H1 (cell line): ENCODE measurements around the gene BTG2. TPM values are rescaled to one million over a fixed set of nuclear protein-coding genes. Genes with fewer than 3 reads are reported as not detected.
A peak's percentile ranks its signal among the peaks of the same experiment; 100 is the strongest.

Experiments
- CTBP2 ChIP-seq: IDR thresholded peaks from 2 replicates; pipeline ENCODE4 v1.7.0; 2011; ENCODE audit warnings: borderline replicate concordance, mild to moderate bottlenecking, moderate library complexity, mixed read lengths, low read length; ENCODE audit not compliant: insufficient read depth, insufficient read length
- KDM5A ChIP-seq: fragments of 200-600 bp; IDR thresholded peaks from 2 replicates; pipeline ENCODE4 v1.7.1; 2012; ENCODE audit warnings: mild to moderate bottlenecking, low read length, inconsistent platforms, mixed read lengths
- POLR2A ChIP-seq, 2 experiments: IDR thresholded peaks; 1 replicate in 1 of 2; 2 replicates in 1 of 2; pipeline ENCODE4 v1.6.1; 2011; ENCODE audit warnings: low read depth in 2 of 2, low read length in 2 of 2, mild to moderate bottlenecking in 2 of 2; ENCODE audit errors: control extremely low read depth in 1 of 2
- POLR2AphosphoS5 ChIP-seq: IDR thresholded peaks from 2 replicates; pipeline ENCODE4 v1.6.1; 2011; ENCODE audit warnings: low read depth, low read length
- RAD21 ChIP-seq, 2 experiments: IDR thresholded peaks in 1 of 2; conservative IDR thresholded peaks in 1 of 2; 2 replicates each; pipeline ENCODE4 v1.6.1; 2011; ENCODE audit warnings: low read depth in 2 of 2, low read length in 2 of 2, improper control_type of control experiment in 1 of 2, inconsistent platforms in 1 of 2, mild to moderate bottlenecking in 1 of 2, moderate library complexity in 1 of 2
- RBBP5 ChIP-seq: IDR thresholded peaks from 2 replicates; pipeline ENCODE4 v1.7.1; 2012; ENCODE audit warnings: low read depth, mild to moderate bottlenecking, inconsistent platforms, low read length, moderate library complexity, borderline replicate concordance
- RNF2 ChIP-seq: fragments of 200-900, 300-1000 bp; sonication (generic); IDR thresholded peaks from 2 replicates; pipeline ENCODE4 v1.7.1; 2016; ENCODE audit warnings: borderline replicate concordance, low read depth, mild to moderate bottlenecking, antibody characterized with exemption, low read length; ENCODE audit not compliant: poor library complexity, severe bottlenecking; ENCODE audit errors: missing control alignments
- SIN3A ChIP-seq, 2 experiments: IDR thresholded peaks in 1 of 2; conservative IDR thresholded peaks in 1 of 2; 2 replicates each; pipeline ENCODE4 v1.6.1; 2011 to 2012; ENCODE audit warnings: low read length in 2 of 2, improper control_type of control experiment in 1 of 2, low read depth in 1 of 2, mild to moderate bottlenecking in 1 of 2
- polyA plus RNA-seq, 7 experiments: library from polyadenylated mRNA; depleted of rRNA in 3 of 7; stranded (reverse) in 5 of 7; unstranded in 2 of 7; fragments of >200 nt in 5 of 7; fragments of 200-250 nt in 2 of 7; gene quantifications; 1 replicate in 5 of 7; 2 replicates in 1 of 7; 4 replicates in 1 of 7; pipeline versions ENCODE4 v1.2.1 to v1.2.3, GENCODE V29; 2011 to 2013; ENCODE audit warnings: missing spikeins in 2 of 7, mixed read lengths in 2 of 7
- total RNA-seq: library from RNA; stranded (reverse); fragmentation: NEBNext Ultra II Directional; extraction: Animal tissue kit (Norgen Biotek cat#: 25700); gene quantifications from 2 replicates; pipeline ENCODE4 v1.2.1, GENCODE V29; 2021
- TF ChIP-seq, protein P1 (sequence below): fragments of 300-600 bp; sonication (generic); IDR thresholded peaks from 2 replicates; pipeline ENCODE4 v1.7.1; 2012; ENCODE audit warnings: low read length, moderate library complexity, mild to moderate bottlenecking, inconsistent platforms; ENCODE audit not compliant: insufficient replicate concordance

Gene BTG2
- total and polyA plus RNA-seq, 2 of the 8 experiments (the other 6 are each of a cell fraction or from before 2014, with no cell fraction given), result 4.8 to 11.0 TPM

- TF ChIP-seq RAD21 (IDR thresholded peaks at IDR 0.05 in 1 of 2, conservative IDR thresholded peaks at IDR 0.05 in 1 of 2; ENCODE audit: low read depth in 2 of 2, low read length in 2 of 2) (peak; percentile 87 to 88), RBBP5 (no peak), RNF2 (no peak), SIN3A (conservative IDR thresholded peaks at IDR 0.05 in 1 of 2, IDR thresholded peaks at IDR 0.05 in 1 of 2; ENCODE audit: low read depth in 1 of 2, low read length in 2 of 2) (no peak), CTBP2 (no peak), POLR2A (IDR thresholded peaks at IDR 0.05; ENCODE audit: control extremely low read depth in 1 of 2, low read depth in 2 of 2, low read length in 2 of 2) (no peak), KDM5A (no peak), POLR2AphosphoS5 (no peak)
- TF ChIP-seq, protein P1, sequence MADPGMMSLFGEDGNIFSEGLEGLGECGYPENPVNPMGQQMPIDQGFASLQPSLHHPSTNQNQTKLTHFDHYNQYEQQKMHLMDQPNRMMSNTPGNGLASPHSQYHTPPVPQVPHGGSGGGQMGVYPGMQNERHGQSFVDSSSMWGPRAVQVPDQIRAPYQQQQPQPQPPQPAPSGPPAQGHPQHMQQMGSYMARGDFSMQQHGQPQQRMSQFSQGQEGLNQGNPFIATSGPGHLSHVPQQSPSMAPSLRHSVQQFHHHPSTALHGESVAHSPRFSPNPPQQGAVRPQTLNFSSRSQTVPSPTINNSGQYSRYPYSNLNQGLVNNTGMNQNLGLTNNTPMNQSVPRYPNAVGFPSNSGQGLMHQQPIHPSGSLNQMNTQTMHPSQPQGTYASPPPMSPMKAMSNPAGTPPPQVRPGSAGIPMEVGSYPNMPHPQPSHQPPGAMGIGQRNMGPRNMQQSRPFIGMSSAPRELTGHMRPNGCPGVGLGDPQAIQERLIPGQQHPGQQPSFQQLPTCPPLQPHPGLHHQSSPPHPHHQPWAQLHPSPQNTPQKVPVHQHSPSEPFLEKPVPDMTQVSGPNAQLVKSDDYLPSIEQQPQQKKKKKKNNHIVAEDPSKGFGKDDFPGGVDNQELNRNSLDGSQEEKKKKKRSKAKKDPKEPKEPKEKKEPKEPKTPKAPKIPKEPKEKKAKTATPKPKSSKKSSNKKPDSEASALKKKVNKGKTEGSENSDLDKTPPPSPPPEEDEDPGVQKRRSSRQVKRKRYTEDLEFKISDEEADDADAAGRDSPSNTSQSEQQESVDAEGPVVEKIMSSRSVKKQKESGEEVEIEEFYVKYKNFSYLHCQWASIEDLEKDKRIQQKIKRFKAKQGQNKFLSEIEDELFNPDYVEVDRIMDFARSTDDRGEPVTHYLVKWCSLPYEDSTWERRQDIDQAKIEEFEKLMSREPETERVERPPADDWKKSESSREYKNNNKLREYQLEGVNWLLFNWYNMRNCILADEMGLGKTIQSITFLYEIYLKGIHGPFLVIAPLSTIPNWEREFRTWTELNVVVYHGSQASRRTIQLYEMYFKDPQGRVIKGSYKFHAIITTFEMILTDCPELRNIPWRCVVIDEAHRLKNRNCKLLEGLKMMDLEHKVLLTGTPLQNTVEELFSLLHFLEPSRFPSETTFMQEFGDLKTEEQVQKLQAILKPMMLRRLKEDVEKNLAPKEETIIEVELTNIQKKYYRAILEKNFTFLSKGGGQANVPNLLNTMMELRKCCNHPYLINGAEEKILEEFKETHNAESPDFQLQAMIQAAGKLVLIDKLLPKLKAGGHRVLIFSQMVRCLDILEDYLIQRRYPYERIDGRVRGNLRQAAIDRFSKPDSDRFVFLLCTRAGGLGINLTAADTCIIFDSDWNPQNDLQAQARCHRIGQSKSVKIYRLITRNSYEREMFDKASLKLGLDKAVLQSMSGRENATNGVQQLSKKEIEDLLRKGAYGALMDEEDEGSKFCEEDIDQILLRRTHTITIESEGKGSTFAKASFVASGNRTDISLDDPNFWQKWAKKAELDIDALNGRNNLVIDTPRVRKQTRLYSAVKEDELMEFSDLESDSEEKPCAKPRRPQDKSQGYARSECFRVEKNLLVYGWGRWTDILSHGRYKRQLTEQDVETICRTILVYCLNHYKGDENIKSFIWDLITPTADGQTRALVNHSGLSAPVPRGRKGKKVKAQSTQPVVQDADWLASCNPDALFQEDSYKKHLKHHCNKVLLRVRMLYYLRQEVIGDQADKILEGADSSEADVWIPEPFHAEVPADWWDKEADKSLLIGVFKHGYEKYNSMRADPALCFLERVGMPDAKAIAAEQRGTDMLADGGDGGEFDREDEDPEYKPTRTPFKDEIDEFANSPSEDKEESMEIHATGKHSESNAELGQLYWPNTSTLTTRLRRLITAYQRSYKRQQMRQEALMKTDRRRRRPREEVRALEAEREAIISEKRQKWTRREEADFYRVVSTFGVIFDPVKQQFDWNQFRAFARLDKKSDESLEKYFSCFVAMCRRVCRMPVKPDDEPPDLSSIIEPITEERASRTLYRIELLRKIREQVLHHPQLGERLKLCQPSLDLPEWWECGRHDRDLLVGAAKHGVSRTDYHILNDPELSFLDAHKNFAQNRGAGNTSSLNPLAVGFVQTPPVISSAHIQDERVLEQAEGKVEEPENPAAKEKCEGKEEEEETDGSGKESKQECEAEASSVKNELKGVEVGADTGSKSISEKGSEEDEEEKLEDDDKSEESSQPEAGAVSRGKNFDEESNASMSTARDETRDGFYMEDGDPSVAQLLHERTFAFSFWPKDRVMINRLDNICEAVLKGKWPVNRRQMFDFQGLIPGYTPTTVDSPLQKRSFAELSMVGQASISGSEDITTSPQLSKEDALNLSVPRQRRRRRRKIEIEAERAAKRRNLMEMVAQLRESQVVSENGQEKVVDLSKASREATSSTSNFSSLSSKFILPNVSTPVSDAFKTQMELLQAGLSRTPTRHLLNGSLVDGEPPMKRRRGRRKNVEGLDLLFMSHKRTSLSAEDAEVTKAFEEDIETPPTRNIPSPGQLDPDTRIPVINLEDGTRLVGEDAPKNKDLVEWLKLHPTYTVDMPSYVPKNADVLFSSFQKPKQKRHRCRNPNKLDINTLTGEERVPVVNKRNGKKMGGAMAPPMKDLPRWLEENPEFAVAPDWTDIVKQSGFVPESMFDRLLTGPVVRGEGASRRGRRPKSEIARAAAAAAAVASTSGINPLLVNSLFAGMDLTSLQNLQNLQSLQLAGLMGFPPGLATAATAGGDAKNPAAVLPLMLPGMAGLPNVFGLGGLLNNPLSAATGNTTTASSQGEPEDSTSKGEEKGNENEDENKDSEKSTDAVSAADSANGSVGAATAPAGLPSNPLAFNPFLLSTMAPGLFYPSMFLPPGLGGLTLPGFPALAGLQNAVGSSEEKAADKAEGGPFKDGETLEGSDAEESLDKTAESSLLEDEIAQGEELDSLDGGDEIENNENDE, result no peak
Measured at GRCh38 chr1:203338335-203339036, 33.2 kb downstream of the BTG2 start (continued).
